OCI-LY3 (cell line): ENCODE measurements around the gene TNS1.

Source experiments
- H2AFZ ChIP-seq: fragments of 200-600, 300-600 bp; shearing (Covaris generic); 2 replicates; pipeline ENCODE4 v1.6.0; 2014; ENCODE audit warnings: antibody characterized with exemption, low read depth, low read length
- H3K27ac ChIP-seq: fragments of 200-600, 300-600 bp; sonication (generic); 2 replicates; pipeline ENCODE4 v1.5.1; 2014; ENCODE audit warnings: mild to moderate bottlenecking, low read length, moderate library complexity, mixed read lengths
- H3K27me3 ChIP-seq: fragments of 200-600, 300-600 bp; sonication (generic); 2 replicates; pipeline ENCODE4 v1.6.1; 2014; ENCODE audit warnings: low read depth, low read length, mixed read lengths
- H3K36me3 ChIP-seq: fragments of 200-600, 300-600 bp; sonication (generic); replicated peaks from 2 replicates; pipeline ENCODE3; 2014; ENCODE audit warnings: low read depth, low read length, mixed read lengths
- H3K4me1 ChIP-seq: fragments of 300-600, 200-600 bp; sonication (generic); 2 replicates; pipeline ENCODE4 v1.6.1; 2014; ENCODE audit warnings: low read length, mixed read lengths
- H3K4me2 ChIP-seq: fragments of 200-600, 300-600 bp; sonication (generic); 2 replicates; pipeline ENCODE4 v1.6.1; 2014; ENCODE audit warnings: low read length, mixed read lengths
- H3K4me3 ChIP-seq: fragments of 300-600, 200-600 bp; sonication (generic); 2 replicates; pipeline ENCODE4 v1.5.1; 2014; ENCODE audit warnings: antibody characterized with exemption, mild to moderate bottlenecking, low read length, moderate library complexity
- H3K79me2 ChIP-seq: fragments of 300-600, 200-600 bp; shearing (Covaris generic); 2 replicates; pipeline ENCODE4 v1.6.1; 2014; ENCODE audit warnings: mild to moderate bottlenecking, low read length, mixed read lengths
- H3K9ac ChIP-seq: fragments of 300-600, 200-600 bp; shearing (Covaris generic); 2 replicates; pipeline ENCODE4 v1.6.0; 2014; ENCODE audit warnings: mild to moderate bottlenecking, low read length, moderate library complexity
- H3K9me3 ChIP-seq: fragments of 200-600, 300-600 bp; shearing (Covaris generic); 2 replicates; pipeline ENCODE4 v1.6.1; 2014; ENCODE audit warnings: low read length, mixed read lengths; ENCODE audit not compliant: insufficient read depth
- H4K20me1 ChIP-seq: fragments of 200-600, 300-600 bp; sonication (generic); 2 replicates; pipeline ENCODE4 v1.6.1; 2016; ENCODE audit warnings: low read length, mixed read lengths; ENCODE audit not compliant: insufficient read depth
- EZH2phosphoT487 ChIP-seq: fragments of 200-600 bp; shearing (Covaris generic); IDR thresholded peaks from 2 replicates; pipeline ENCODE4 v1.6.1; 2018; ENCODE audit warnings: antibody characterized with exemption, mixed run types, low read depth
- TF ChIP-seq, protein P1 (sequence below): fragments of 200-600, 300-600 bp; sonication (generic); IDR thresholded peaks from 2 replicates; pipeline ENCODE4 v1.5.1; 2014; ENCODE audit warnings: antibody characterized with exemption, low read length, low read depth

The TNS1 gene

DNA sequence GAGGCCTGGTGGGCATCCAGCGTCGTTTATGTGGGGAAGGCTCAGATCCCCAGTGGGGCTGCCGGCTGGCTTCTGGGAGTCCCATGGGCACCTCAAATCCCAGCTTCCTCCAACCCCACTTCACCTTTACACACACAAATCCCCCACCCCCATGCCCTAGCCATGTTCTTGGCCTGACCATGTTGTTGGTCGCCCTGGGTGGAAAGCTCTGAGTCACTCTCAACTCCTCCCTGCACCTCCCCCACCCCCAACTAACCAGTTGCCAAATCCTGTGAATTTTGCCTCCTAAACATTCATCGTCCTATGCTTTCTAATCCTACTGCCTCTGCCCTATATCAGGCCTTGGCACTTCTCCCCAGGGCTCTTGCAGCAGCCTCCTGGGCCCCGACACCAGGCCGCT is 6.4 kb downstream of the TNS1 start:
- Histone ChIP-seq H4K20me1 (no peaks in the 10 kb centered on the region), H3K4me1 (peaks cover 13% of the 10 kb centered on the region), H3K36me3 (no peaks in the 10 kb centered on the region), H3K27me3 (no peaks in the 10 kb centered on the region), H3K27ac (no peak overlapping the region), H3K9me3 (no peaks in the 10 kb centered on the region), H3K9ac (no peak overlapping the region), H3K79me2 (no peaks in the 10 kb centered on the region), H2AFZ (no peak overlapping the region), H3K4me2 (no peak overlapping the region), H3K4me3 (no peak overlapping the region)
- TF ChIP-seq, protein P1, sequence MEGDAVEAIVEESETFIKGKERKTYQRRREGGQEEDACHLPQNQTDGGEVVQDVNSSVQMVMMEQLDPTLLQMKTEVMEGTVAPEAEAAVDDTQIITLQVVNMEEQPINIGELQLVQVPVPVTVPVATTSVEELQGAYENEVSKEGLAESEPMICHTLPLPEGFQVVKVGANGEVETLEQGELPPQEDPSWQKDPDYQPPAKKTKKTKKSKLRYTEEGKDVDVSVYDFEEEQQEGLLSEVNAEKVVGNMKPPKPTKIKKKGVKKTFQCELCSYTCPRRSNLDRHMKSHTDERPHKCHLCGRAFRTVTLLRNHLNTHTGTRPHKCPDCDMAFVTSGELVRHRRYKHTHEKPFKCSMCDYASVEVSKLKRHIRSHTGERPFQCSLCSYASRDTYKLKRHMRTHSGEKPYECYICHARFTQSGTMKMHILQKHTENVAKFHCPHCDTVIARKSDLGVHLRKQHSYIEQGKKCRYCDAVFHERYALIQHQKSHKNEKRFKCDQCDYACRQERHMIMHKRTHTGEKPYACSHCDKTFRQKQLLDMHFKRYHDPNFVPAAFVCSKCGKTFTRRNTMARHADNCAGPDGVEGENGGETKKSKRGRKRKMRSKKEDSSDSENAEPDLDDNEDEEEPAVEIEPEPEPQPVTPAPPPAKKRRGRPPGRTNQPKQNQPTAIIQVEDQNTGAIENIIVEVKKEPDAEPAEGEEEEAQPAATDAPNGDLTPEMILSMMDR = no peak
- TF ChIP-seq EZH2phosphoT487 = no peak

GRCh38 chr2:217995731-217996231 is 7.0 kb downstream of the TNS1 start:
- Histone ChIP-seq H3K4me2 (no peak overlapping the region), H3K4me3 (no peak overlapping the region), H3K27ac (no peak overlapping the region), H3K4me1 (peaks cover 13% of the 10 kb centered on the region), H2AFZ (no peak overlapping the region), H4K20me1 (no peaks in the 10 kb centered on the region), H3K9ac (no peak overlapping the region), H3K9me3 (no peaks in the 10 kb centered on the region), H3K27me3 (no peaks in the 10 kb centered on the region), H3K79me2 (no peaks in the 10 kb centered on the region), H3K36me3 (no peaks in the 10 kb centered on the region)
- TF ChIP-seq EZH2phosphoT487 = no peak
- TF ChIP-seq, protein P1 = no peak

GRCh38 chr2:217994776-217995274 is 8.0 kb downstream of the TNS1 start:
- H3K4me1 ChIP-seq = peaks cover 13% of the 10 kb centered on the region
- H3K36me3 ChIP-seq = no peaks in the 10 kb centered on the region
- no peaks in the 10 kb centered on the region for H4K20me1 ChIP-seq
- no peaks in the 10 kb centered on the region for H3K27me3 ChIP-seq
- H3K4me3 ChIP-seq = no peak overlapping the region
- H3K4me2 ChIP-seq = no peak overlapping the region
- no peak overlapping the region for H3K27ac ChIP-seq
- no peaks in the 10 kb centered on the region for H3K79me2 ChIP-seq
- no peaks in the 10 kb centered on the region for H3K9me3 ChIP-seq
- no peak overlapping the region for H2AFZ ChIP-seq
- no peak for TF ChIP-seq EZH2phosphoT487
- TF ChIP-seq, protein P1 = no peak
- no peak overlapping the region for H3K9ac ChIP-seq

- Histone ChIP-seq H2AFZ (no peak overlapping the region), H3K27me3 (no peaks in the 10 kb centered on the region), H3K4me1 (peaks cover 13% of the 10 kb centered on the region), H3K4me2 (peak overlapping the region; percentile 22), H3K9ac (no peak overlapping the region), H3K79me2 (no peaks in the 10 kb centered on the region), H3K27ac (no peak overlapping the region), H4K20me1 (no peaks in the 10 kb centered on the region), H3K36me3 (no peaks in the 10 kb centered on the region), H3K4me3 (no peak overlapping the region), H3K9me3 (no peaks in the 10 kb centered on the region)
- TF ChIP-seq, protein P1 = peak; percentile 68
- TF ChIP-seq EZH2phosphoT487 = no peak
These were observed 8.9 kb downstream of the TNS1 start for GRCh38 chr2:217993817-217994463.
